K562 (cell line): ENCODE measurements around the gene PDHA2. TPM values are rescaled to one million over a fixed set of nuclear protein-coding genes. Genes with fewer than 3 reads are reported as not detected.

ENCODE experiments used
- ATAC-seq: fragments of 200-7000 bp; cut with Tn5 transposase; 3 replicates; pipeline ENCODE4 v1.9.1; 2020; ENCODE audit warnings: moderate library complexity
- BruUV-seq: library from RNA; stranded (reverse); fragments of 400-500 nt; replicated peaks from 2 replicates; lab custom pipeline; 2021; lab: Mats Ljungman, UMichigan
- CTCF ChIA-PET: fragments of 300-600 bp; formaldehyde crosslinking; extraction: SDS; loops from one replicate; lab custom pipeline; 2021; ENCODE audit warnings: low intra/inter-chr PET ratio; lab: Yijun Ruan, JAX
- POLR2A ChIA-PET: fragments of 300-600, 350-650 bp; sonication (Branson Sonifier 250); formaldehyde crosslinking; extraction: SDS; loops from one replicate; lab custom pipeline; 2021; ENCODE audit warnings: antibody characterized with exemption, inconsistent platforms; lab: Yijun Ruan, JAX
- DNase-seq, 4 experiments: peaks; one replicate each; pipeline versions ENCODE4 v3.0.0 to v3.0.0-alpha.2; 2011 to 2018; ENCODE audit warnings: low spot score in 3 of 4, mixed read lengths in 3 of 4; ENCODE audit errors: extremely low read depth in 1 of 4
- FAIRE-seq: peaks from 2 replicates; lab custom pipeline; 2011; peaks lifted over from hg19 to GRCh38; lab: Jason Lieb, UNC
- H2AFZ ChIP-seq: 2 replicates; pipeline ENCODE4 v1.6.0; 2011; ENCODE audit warnings: low read depth, low read length, control low read depth, inconsistent platforms
- H3K27ac ChIP-seq: fragments of 200-600 bp; 3 replicates; pipeline ENCODE4 v1.8.0; 2011; ENCODE audit warnings: low read depth, mild to moderate bottlenecking, control low read depth, inconsistent platforms, low read length, moderate library complexity, mixed read lengths; ENCODE audit errors: extremely low read depth
- H3K27me3 ChIP-seq, 2 experiments: fragments of 300-600 bp in 1 of 2; 2 replicates in 1 of 2; 3 replicates in 1 of 2; pipeline versions ENCODE4 v1.6.0 to v1.8.0; 2011; ENCODE audit warnings: inconsistent platforms in 2 of 2, low read length in 2 of 2, mild to moderate bottlenecking in 1 of 2, mixed read lengths in 1 of 2, moderate library complexity in 1 of 2; ENCODE audit not compliant: control insufficient read depth in 2 of 2, insufficient read depth in 2 of 2
- H3K36me3 ChIP-seq: fragments of 300-600 bp; 3 replicates; pipeline ENCODE4 v1.8.0; 2011; ENCODE audit warnings: mild to moderate bottlenecking, low read length, inconsistent platforms; ENCODE audit not compliant: control insufficient read depth, insufficient read depth
- H3K4me1 ChIP-seq, 2 experiments: fragments of 200-600 bp in 1 of 2; replicated peaks in 1 of 2; 2 replicates in 1 of 2; 3 replicates in 1 of 2; pipeline versions ENCODE4 v1.5.1 to v1.8.0; 2011; ENCODE audit warnings: inconsistent platforms in 2 of 2, low read length in 2 of 2, mild to moderate bottlenecking in 1 of 2, mixed read lengths in 1 of 2, moderate library complexity in 1 of 2; ENCODE audit not compliant: control insufficient read depth in 2 of 2, insufficient read depth in 2 of 2
- H3K4me2 ChIP-seq: 2 replicates; pipeline ENCODE4 v1.6.1; 2011; ENCODE audit warnings: low read length, control low read depth, inconsistent platforms, mixed read lengths; ENCODE audit not compliant: insufficient read depth
- H3K4me3 ChIP-seq: fragments of 200-600 bp; sonication (generic), shearing (Covaris generic); 2 replicates; pipeline ENCODE4 v1.5.1; 2016; ENCODE audit warnings: control low read depth, inconsistent platforms
- H3K79me2 ChIP-seq: fragments of 200-600 bp; 3 replicates; pipeline ENCODE4 v1.8.0; 2011; ENCODE audit warnings: low read length, inconsistent platforms; ENCODE audit not compliant: control insufficient read depth, insufficient read depth
- H3K9ac ChIP-seq, 2 experiments: 2 replicates each; pipeline versions ENCODE4 v1.6.0 to v1.6.1; 2011; ENCODE audit warnings: low read depth in 2 of 2, low read length in 2 of 2, control low read depth in 1 of 2, inconsistent platforms in 1 of 2, mild to moderate bottlenecking in 1 of 2, mixed read lengths in 1 of 2; ENCODE audit not compliant: insufficient read depth in 1 of 2
- H3K9me1 ChIP-seq: one replicate; pipeline ENCODE4 v1.6.0; 2011; ENCODE audit warnings: inconsistent platforms, mild to moderate bottlenecking, low read length, moderate library complexity; ENCODE audit not compliant: control insufficient read depth, insufficient read depth
- H3K9me3 ChIP-seq: replicated peaks from 2 replicates; pipeline ENCODE4 v1.5.1; 2011; ENCODE audit warnings: low read depth, low read length, inconsistent platforms; ENCODE audit not compliant: control insufficient read depth, insufficient read depth
- H4K20me1 ChIP-seq: replicated peaks from 2 replicates; pipeline ENCODE4 v1.6.1; 2011; ENCODE audit warnings: low read length, inconsistent platforms, mixed read lengths; ENCODE audit not compliant: control insufficient read depth, insufficient read depth
- ARID1B ChIP-seq: fragments of 450-650 bp; IDR thresholded peaks from 2 replicates; pipeline ENCODE4 v1.6.1; 2016; ENCODE audit warnings: antibody characterized with exemption, mild to moderate bottlenecking, inconsistent platforms
- RFX1 ChIP-seq: fragments of 450-650 bp; IDR thresholded peaks from 2 replicates; pipeline ENCODE4 v1.6.1; 2016; ENCODE audit warnings: mild to moderate bottlenecking, moderate library complexity
- THRAP3 ChIP-seq: fragments of 450-650 bp; IDR thresholded peaks from 2 replicates; pipeline ENCODE4 v1.6.1; 2016; ENCODE audit warnings: mild to moderate bottlenecking, inconsistent platforms, borderline replicate concordance
- ZNF780A ChIP-seq: fragments of 250-450 bp; sonication (Bioruptor Pico); IDR thresholded peaks from 2 replicates; pipeline ENCODE4 v1.5.0; 2021; ENCODE audit warnings: mild to moderate bottlenecking
- WGBS: fragments of 100-300 bp; shearing (Covaris generic); methylation state at CpG from one replicate; pipeline ENCODE4 v1.1.6; 2016; ENCODE audit warnings: low coverage, mixed read lengths; ENCODE audit not compliant: insufficient coverage; ENCODE audit errors: missing lambda C conversion rate; 5-methylcytosine and 5-hydroxymethylcytosine counted together
- in situ Hi-C: fragments of 300-500 bp; cut with MboI; formaldehyde crosslinking; loops from 4 replicates; pipeline ENCODE4 v1.15.0; 2018; ENCODE audit warnings: inconsistent platforms, mixed read lengths
- intact Hi-C: fragments of 100-400 bp; cut with micrococcal nuclease; formaldehyde crosslinking; loops from 2 replicates; pipeline ENCODE4 v1.14.2; 2022
- polyA plus RNA-seq, 8 experiments: library from polyadenylated mRNA; depleted of rRNA in 4 of 8; stranded (reverse) in 5 of 8; unstranded in 3 of 8; fragments of >200 nt; fragmentation: Nextera tagmentation in 2 of 8; fragmentation: Illumina TruSeq in 1 of 8; extraction: Ambion mirVana in 2 of 8; extraction: Trizol in 1 of 8; gene quantifications; 2 replicates each; pipeline versions ENCODE4 v1.2.1 to v1.2.3, GENCODE V29; 2011 to 2014; ENCODE audit warnings: inconsistent platforms in 1 of 8, missing spikeins in 1 of 8
- total RNA-seq, 7 experiments: library from RNA; depleted of rRNA in 6 of 7; stranded (reverse); fragments of >200 nt in 6 of 7; fragmentation: Illumina TruSeq in 2 of 7; extraction: Trizol in 2 of 7; gene quantifications; 2 replicates each; pipeline versions ENCODE4 v1.2.1 to v1.2.3, GENCODE V29; 2011 to 2021; ENCODE audit warnings: low replicate concordance in 1 of 7
- TF ChIP-seq, protein P1 (sequence below): fragments of 450-650 bp; formaldehyde crosslinking; IDR thresholded peaks from 2 replicates; pipeline ENCODE4 v1.4.0; 2022; ENCODE audit warnings: mild to moderate bottlenecking, moderate library complexity
- TF ChIP-seq, protein P2 (sequence below): fragments of 450-650 bp; IDR thresholded peaks from 2 replicates; pipeline ENCODE4 v1.6.1; 2018; ENCODE audit warnings: mild to moderate bottlenecking, low read depth; ENCODE audit not compliant: partially characterized antibody

The PDHA2 gene
- total and polyA plus RNA-seq, 9 of the 15 experiments (the other 6 are each of a cell fraction or from before 2014, with no cell fraction given), result not detected

DNA sequence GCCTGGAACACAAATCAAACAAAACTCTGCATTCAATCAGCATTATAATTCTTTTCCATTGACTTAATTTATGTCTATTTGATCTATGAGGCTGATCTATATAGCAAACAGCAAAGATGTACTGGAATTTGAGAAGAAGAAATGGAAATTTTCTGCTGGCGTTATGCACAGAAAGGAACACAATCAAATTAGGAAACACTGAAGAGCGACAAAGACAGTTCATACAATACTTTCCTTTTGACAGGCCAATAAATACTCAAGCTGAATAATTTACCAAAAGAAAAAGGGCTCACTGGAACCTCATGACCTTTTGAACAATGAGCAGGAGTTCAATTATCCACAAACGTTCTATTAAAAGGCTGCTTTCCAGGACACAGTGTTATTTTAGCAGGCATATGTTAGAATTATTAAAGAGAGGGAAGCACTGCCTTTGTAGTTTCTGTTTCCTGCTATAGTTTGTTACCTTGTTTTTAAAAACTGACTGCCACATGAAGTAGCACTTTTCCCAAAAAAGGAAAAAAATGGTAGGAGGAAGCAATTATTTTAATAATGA is 8.1 kb downstream of the PDHA2 start:
- Histone ChIP-seq H3K4me1 (no peaks in the 10 kb centered on the region), H3K27me3 (no peaks in the 10 kb centered on the region), H3K79me2 (no peaks in the 10 kb centered on the region), H4K20me1 (no peaks in the 10 kb centered on the region), H3K4me3 (no peak overlapping the region), H3K27ac (no peak overlapping the region), H3K9me1 (no peaks in the 10 kb centered on the region), H3K9ac (no peak overlapping the region), H3K9me3 (no peaks in the 10 kb centered on the region), H3K4me2 (no peak overlapping the region), H2AFZ (no peak overlapping the region), H3K36me3 (no peaks in the 10 kb centered on the region)
- ChIA-PET POLR2A (no interaction called here), CTCF (no interaction called here)
- no peak for DNase-seq
- in situ Hi-C loops (no loop called here), intact Hi-C loops (no loop called here)
- no peak for FAIRE-seq
- WGBS, result 0% methylated on average over 3 of the region's 3 CpGs
- no peak for ATAC-seq
- no TSS peak for BruUV-seq
- TF ChIP-seq THRAP3, result no peak
- TF ChIP-seq, protein P1, sequence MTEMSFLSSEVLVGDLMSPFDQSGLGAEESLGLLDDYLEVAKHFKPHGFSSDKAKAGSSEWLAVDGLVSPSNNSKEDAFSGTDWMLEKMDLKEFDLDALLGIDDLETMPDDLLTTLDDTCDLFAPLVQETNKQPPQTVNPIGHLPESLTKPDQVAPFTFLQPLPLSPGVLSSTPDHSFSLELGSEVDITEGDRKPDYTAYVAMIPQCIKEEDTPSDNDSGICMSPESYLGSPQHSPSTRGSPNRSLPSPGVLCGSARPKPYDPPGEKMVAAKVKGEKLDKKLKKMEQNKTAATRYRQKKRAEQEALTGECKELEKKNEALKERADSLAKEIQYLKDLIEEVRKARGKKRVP (CRISPR knock-in tag), result no peak
- TF ChIP-seq, protein P2, sequence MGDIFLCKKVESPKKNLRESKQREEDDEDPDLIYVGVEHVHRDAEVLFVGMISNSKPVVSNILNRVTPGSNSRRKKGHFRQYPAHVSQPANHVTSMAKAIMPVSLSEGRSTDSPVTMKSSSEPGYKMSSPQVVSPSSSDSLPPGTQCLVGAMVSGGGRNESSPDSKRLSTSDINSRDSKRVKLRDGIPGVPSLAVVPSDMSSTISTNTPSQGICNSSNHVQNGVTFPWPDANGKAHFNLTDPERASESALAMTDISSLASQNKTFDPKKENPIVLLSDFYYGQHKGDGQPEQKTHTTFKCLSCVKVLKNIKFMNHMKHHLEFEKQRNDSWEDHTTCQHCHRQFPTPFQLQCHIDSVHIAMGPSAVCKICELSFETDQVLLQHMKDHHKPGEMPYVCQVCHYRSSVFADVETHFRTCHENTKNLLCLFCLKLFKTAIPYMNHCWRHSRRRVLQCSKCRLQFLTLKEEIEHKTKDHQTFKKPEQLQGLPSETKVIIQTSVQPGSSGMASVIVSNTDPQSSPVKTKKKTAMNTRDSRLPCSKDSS, result no peak
- no peak for TF ChIP-seq ARID1B
- no peak for TF ChIP-seq RFX1
- no peak for TF ChIP-seq ZNF780A
